GM12874 (cell line): Measurements from ENCODE around the gene MED13L.

Experiments
- TF ChIP-seq, protein P1 (sequence below): IDR thresholded peaks from 2 replicates; pipeline ENCODE4 v1.5.1; 2011; ENCODE audit warnings: low read depth, mild to moderate bottlenecking, control low read depth, low read length, moderate library complexity; ENCODE audit not compliant: insufficient read depth

The MED13L gene

DNA sequence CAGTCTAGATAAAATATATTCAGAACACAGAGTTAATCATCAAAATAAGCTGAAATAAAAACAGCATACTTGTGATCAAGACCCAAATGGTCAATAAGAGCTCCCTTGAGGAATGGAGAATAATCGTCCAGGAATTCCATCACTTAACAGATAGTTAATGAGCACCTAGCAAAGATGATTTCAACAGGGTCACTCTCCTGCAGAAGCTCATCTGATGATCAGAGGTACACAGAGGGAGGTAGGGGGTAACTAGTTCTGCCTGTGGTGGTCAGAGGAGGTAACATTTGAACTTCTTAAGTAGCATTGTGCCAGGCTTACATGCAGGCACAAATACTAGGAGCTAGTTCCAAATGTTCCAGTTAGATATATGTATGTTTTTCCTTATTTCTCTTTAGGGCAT, 9.5 kb downstream of the MED13L start:
- TF ChIP-seq, protein P1, sequence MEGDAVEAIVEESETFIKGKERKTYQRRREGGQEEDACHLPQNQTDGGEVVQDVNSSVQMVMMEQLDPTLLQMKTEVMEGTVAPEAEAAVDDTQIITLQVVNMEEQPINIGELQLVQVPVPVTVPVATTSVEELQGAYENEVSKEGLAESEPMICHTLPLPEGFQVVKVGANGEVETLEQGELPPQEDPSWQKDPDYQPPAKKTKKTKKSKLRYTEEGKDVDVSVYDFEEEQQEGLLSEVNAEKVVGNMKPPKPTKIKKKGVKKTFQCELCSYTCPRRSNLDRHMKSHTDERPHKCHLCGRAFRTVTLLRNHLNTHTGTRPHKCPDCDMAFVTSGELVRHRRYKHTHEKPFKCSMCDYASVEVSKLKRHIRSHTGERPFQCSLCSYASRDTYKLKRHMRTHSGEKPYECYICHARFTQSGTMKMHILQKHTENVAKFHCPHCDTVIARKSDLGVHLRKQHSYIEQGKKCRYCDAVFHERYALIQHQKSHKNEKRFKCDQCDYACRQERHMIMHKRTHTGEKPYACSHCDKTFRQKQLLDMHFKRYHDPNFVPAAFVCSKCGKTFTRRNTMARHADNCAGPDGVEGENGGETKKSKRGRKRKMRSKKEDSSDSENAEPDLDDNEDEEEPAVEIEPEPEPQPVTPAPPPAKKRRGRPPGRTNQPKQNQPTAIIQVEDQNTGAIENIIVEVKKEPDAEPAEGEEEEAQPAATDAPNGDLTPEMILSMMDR = no peak

DNA sequence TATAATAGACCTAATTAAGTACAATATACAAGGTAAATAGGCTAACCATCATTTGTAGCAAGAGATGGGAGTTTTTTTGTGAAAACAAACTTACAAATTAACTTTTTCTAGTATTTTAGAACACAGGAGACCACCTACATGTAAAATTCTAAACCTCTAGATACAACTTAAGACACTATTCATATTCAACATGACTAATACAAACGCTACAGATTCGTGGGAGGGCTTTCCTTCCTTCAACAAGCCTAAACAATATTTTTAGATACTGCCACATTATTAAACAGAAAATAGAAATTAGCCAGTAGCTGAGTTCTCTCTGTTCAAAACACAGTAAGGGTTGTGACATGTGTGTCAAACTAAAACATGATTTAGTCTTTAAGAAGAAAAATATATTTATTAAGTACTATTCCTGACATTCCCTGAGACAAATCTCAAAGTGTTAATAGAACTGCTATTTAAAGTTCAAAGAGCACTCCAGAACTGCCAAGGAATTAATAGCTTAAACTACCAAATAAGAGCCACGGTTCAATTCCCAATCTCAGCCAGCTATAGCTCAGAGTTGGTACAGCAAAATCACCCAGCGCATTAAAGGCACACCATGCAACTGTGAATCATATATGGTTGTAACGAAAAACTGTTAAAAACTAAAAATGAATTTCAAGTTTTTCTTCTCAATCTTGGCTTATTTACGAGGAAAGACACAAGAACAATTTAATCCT, 10.7 kb downstream of the MED13L start:
- TF ChIP-seq, protein P1 = no peak

DNA sequence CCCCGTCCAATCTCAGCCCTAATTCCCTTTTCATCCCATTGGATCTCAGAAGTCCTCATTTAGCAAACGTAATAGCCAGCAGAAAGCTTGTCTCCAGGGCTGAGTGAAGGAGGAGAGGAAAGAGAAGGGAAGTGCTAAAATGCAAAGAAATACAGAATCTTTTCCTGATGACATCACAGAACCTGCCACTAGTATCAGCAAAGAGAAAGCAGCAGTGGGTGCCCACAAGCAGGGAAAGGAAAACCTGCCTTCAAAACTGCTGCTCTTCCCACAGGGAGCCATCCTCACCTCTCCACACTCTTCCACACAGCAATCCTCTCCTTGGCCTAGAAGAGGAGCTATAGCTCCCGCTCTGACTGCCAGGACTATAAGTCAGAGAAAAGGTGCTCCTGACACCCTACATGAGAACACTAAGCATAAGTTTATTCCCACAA, 11.3 kb downstream of the MED13L start:
- TF ChIP-seq, protein P1 = no peak

DNA sequence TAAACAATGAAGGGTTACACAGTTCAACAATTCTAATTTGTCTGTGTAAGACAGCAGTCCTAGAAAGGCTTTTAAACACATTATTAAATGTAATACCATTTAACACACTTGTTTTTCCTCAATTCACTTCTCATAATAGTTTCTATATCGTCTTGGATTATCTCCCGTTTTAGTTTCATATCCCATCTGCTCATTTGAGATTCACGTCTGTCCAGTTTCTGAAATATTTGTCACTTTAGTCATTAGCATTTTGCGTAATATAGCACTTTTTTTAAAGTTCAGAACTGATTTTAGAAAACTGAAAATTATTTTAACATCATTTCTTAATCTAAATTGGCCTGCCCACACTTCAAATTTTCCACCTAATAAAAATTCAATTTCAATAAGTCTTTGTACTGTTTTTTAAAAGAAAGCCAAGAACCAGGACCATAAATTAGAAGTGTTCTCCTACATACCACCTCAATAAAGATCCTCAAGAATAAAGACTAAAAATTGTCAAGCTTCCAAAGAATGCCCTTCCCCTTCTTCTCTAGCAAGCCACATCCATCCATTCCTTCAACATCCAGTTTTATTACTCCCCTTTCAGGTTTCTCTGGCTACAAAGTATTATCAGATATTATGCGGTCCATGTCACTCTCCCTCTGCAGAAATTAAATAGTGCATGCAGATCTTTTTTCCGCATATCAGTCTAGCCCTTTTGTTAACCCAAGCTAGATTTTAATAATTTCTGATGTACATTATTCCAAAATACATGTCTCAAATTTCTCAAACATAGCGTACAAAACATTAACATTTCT, 11.9 kb downstream of the MED13L start:
- TF ChIP-seq, protein P1 = no peak

DNA sequence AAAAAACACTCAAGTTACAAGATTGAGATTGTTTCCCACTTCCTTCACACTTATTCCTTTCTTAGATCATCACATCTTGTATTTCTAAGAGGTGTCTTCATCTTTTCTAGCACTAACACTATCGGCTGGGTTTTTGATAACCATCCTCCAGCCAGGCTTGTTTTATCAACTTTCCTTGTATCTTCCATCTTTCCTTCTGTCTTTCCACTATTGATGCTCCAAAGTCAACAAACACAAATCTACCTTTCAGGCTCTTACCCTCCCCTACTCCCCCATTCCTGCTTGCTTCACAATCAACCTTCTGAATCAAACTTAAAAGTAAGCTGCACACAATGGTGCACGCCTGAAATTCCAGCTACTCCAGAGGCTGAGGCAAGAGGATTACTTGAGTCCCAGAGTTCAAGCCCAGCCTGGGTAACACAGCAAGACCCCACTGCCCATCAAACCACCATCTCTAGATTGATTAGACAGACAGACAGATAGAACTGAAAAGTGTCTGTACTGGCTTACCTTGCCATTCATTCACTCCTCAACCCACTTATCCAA, 12.9 kb downstream of the MED13L start:
- TF ChIP-seq, protein P1 = no peak

DNA sequence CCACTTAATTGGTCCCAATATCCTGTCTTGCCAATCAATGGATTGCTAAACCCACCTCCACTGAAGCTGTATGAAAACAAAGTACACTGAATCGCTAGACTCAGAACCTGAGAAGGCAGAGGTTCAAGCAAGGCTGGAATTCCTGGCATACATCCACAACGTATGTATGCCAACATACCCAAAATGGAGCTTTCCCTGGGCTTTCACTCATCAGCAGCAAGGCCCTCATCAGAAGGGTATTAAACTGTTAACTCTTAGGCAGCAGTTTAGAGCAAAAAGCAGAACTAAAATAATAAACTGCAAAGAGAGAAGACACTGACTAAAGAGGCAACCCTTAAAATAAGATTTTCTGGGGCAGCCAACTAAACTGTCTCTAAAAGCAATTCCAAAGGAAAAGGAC, 13.6 kb downstream of the MED13L start:
- TF ChIP-seq, protein P1 = no peak

DNA sequence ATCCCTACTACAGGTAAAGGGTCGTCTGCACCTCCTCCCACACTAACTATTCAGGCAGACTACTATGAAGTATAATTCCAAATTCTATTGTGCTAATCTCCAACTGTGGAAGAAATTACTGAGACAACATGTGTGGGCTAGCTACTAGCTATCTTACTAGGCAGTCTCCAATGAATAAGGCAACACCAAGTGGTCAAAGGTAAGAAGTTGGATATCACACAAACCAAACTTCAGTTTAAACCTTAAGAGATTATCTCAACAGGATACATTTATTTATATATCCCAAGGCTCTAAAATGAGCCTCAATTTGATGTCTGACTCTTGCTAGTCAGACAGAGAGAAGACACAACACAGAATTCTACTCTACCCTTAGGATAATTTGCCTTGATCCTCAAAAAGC, 14.1 kb downstream of the MED13L start:
- TF ChIP-seq, protein P1 = no peak
